SK-N-SH (cell line): ENCODE data around the gene EEF1E1.

Experiments
- EZH2phosphoT487 ChIP-seq: fragments of 200-600 bp; sonication (generic); IDR thresholded peaks from 2 replicates; pipeline ENCODE4 v1.6.1; 2017; ENCODE audit warnings: low read depth, mixed run types, mild to moderate bottlenecking, antibody characterized with exemption, moderate library complexity, borderline replicate concordance
- RAD21 ChIP-seq: IDR thresholded peaks from 2 replicates; pipeline ENCODE4 v1.6.1; 2012; ENCODE audit warnings: mild to moderate bottlenecking, low read length
- RCOR1 ChIP-seq: fragments of 150-350 bp; IDR thresholded peaks from 2 replicates; pipeline ENCODE4 v1.6.1; 2017; ENCODE audit warnings: antibody characterized with exemption, low read length
- YY1 ChIP-seq: IDR thresholded peaks from 2 replicates; pipeline ENCODE4 v1.4.0; 2012; ENCODE audit warnings: low read depth, mild to moderate bottlenecking
- TF ChIP-seq, protein P1 (sequence below): IDR thresholded peaks from 2 replicates; pipeline ENCODE4 v1.6.1; 2012; ENCODE audit warnings: mild to moderate bottlenecking, low read depth, low read length, moderate library complexity
- TF ChIP-seq, protein P2 (sequence below): fragments of 200-600 bp; sonication (generic); IDR thresholded peaks from 2 replicates; pipeline ENCODE4 v1.6.1; 2017; ENCODE audit warnings: antibody characterized with exemption, mild to moderate bottlenecking, moderate library complexity
- TF ChIP-seq, protein P3 (sequence below): IDR thresholded peaks from 2 replicates; pipeline ENCODE4; 2012
- TF ChIP-seq, protein P4 (sequence below): IDR thresholded peaks from 2 replicates; pipeline ENCODE4 v1.4.0; 2012; ENCODE audit warnings: low read depth

DNA sequence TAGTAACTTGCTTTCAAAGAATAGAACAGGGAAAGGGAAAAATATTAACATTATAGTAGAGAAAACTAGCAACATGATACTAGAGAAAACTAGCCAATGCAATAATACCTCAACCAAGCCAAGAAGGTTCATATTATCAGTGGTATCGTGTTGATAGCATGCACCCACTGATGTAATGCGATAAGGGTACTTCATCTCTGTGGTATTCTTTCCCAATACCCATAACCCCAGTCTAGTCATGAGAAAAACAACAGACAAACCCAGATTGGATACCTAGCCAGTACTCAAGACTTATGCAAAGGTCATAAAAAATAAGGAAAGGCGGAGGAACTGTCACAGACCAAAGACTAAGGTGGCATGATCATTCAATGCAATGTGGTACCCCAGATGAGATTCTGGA is 59.1 kb downstream of the EEF1E1 start:
- TF ChIP-seq, protein P1, sequence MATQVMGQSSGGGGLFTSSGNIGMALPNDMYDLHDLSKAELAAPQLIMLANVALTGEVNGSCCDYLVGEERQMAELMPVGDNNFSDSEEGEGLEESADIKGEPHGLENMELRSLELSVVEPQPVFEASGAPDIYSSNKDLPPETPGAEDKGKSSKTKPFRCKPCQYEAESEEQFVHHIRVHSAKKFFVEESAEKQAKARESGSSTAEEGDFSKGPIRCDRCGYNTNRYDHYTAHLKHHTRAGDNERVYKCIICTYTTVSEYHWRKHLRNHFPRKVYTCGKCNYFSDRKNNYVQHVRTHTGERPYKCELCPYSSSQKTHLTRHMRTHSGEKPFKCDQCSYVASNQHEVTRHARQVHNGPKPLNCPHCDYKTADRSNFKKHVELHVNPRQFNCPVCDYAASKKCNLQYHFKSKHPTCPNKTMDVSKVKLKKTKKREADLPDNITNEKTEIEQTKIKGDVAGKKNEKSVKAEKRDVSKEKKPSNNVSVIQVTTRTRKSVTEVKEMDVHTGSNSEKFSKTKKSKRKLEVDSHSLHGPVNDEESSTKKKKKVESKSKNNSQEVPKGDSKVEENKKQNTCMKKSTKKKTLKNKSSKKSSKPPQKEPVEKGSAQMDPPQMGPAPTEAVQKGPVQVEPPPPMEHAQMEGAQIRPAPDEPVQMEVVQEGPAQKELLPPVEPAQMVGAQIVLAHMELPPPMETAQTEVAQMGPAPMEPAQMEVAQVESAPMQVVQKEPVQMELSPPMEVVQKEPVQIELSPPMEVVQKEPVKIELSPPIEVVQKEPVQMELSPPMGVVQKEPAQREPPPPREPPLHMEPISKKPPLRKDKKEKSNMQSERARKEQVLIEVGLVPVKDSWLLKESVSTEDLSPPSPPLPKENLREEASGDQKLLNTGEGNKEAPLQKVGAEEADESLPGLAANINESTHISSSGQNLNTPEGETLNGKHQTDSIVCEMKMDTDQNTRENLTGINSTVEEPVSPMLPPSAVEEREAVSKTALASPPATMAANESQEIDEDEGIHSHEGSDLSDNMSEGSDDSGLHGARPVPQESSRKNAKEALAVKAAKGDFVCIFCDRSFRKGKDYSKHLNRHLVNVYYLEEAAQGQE: no peak
- TF ChIP-seq, protein P2, sequence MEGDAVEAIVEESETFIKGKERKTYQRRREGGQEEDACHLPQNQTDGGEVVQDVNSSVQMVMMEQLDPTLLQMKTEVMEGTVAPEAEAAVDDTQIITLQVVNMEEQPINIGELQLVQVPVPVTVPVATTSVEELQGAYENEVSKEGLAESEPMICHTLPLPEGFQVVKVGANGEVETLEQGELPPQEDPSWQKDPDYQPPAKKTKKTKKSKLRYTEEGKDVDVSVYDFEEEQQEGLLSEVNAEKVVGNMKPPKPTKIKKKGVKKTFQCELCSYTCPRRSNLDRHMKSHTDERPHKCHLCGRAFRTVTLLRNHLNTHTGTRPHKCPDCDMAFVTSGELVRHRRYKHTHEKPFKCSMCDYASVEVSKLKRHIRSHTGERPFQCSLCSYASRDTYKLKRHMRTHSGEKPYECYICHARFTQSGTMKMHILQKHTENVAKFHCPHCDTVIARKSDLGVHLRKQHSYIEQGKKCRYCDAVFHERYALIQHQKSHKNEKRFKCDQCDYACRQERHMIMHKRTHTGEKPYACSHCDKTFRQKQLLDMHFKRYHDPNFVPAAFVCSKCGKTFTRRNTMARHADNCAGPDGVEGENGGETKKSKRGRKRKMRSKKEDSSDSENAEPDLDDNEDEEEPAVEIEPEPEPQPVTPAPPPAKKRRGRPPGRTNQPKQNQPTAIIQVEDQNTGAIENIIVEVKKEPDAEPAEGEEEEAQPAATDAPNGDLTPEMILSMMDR: no peak
- TF ChIP-seq RAD21: no peak
- TF ChIP-seq, protein P3, sequence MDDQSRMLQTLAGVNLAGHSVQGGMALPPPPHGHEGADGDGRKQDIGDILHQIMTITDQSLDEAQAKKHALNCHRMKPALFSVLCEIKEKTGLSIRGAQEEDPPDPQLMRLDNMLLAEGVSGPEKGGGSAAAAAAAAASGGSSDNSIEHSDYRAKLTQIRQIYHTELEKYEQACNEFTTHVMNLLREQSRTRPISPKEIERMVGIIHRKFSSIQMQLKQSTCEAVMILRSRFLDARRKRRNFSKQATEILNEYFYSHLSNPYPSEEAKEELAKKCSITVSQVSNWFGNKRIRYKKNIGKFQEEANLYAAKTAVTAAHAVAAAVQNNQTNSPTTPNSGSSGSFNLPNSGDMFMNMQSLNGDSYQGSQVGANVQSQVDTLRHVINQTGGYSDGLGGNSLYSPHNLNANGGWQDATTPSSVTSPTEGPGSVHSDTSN: no peak
- no peak for TF ChIP-seq RCOR1
- TF ChIP-seq YY1: no peak
- TF ChIP-seq, protein P4, sequence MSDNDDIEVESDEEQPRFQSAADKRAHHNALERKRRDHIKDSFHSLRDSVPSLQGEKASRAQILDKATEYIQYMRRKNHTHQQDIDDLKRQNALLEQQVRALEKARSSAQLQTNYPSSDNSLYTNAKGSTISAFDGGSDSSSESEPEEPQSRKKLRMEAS: no peak
- TF ChIP-seq EZH2phosphoT487: no peak
